ENCODE results near the gene DNAJC4.

Gene DNAJC4

GRCh38 chr11:64230171-64230984, at the start of gene DNAJC4:
TSS of gene DNAJC4 (plus strand) at chr11:64230548. CDS start at chr11:64230855, 307 bp downstream.
- TF ChIP-seq CTCF (IDR thresholded peaks at IDR 0.05; ENCODE audit: insufficient read depth, low read depth, low read length, missing control alignments): no peak
- DNase-seq (ENCODE audit: low read depth): peak; percentile 95
- peak within 1 kb of the TSS; percentile 70 for H3K4me3 ChIP-seq (ENCODE audit: low read depth, low read length)

GRCh38 chr11:64180891-64181290, 49.5 kb upstream of the DNAJC4 start:
- no peak for TF ChIP-seq CTCF (IDR thresholded peaks at IDR 0.05; ENCODE audit: insufficient read depth, low read depth, low read length, missing control alignments)
- no peak for DNase-seq (ENCODE audit: low read depth)
- no peak overlapping the region for H3K4me3 ChIP-seq (ENCODE audit: low read depth, low read length)

- no peak for TF ChIP-seq CTCF (IDR thresholded peaks at IDR 0.05; ENCODE audit: insufficient read depth, low read depth, low read length, missing control alignments)
- no peak overlapping the region for H3K4me3 ChIP-seq (ENCODE audit: low read depth, low read length)
- DNase-seq (ENCODE audit: low read depth): peak; percentile 64
Observed at GRCh38 chr11:64181506-64182411, 48.6 kb upstream of the DNAJC4 start.

- DNase-seq (ENCODE audit: low read depth): no peak
- no peak for TF ChIP-seq CTCF (IDR thresholded peaks at IDR 0.05; ENCODE audit: insufficient read depth, low read depth, low read length, missing control alignments)
- H3K4me3 ChIP-seq (ENCODE audit: low read depth, low read length): peak overlapping the region; percentile 71
Observed at GRCh38 chr11:64183890-64184289, 46.5 kb upstream of the DNAJC4 start.

GRCh38 chr11:64185175-64185692, 45.1 kb upstream of the DNAJC4 start:
- H3K4me3 ChIP-seq (ENCODE audit: low read depth, low read length): peak overlapping the region; percentile 71
- DNase-seq (ENCODE audit: low read depth): peak; percentile 82
- TF ChIP-seq CTCF (IDR thresholded peaks at IDR 0.05; ENCODE audit: insufficient read depth, low read depth, low read length, missing control alignments): no peak

- peak within 1 kb of the TSS; percentile 71 for H3K4me3 ChIP-seq (ENCODE audit: low read depth, low read length)
- peak; percentile 34 for TF ChIP-seq CTCF (IDR thresholded peaks at IDR 0.05; ENCODE audit: insufficient read depth, low read depth, low read length, missing control alignments)
- DNase-seq (ENCODE audit: low read depth): peak; percentile 100
Observed at GRCh38 chr11:64185693-64186491, 44.5 kb upstream of the DNAJC4 start, which contains the start of gene STIP1. TSS of gene STIP1 (plus strand) at chr11:64186171. CDS start at chr11:64186262, 91 bp downstream.

All from GM12865 (cell line).